OCI-LY7 (cell line): ENCODE measurements around the gene SLC30A1. TPM values are rescaled to one million over a fixed set of nuclear protein-coding genes. Genes with fewer than 3 reads are reported as not detected.
A peak's percentile ranks its signal among the peaks of the same experiment; 100 is the strongest.

Experiments used
- BruUV-seq: library from RNA; stranded (reverse); fragments of 400-500 nt; replicated peaks from 2 replicates; lab custom pipeline; 2021; lab: Mats Ljungman, UMichigan
- CTCF ChIA-PET: fragments of 300-600 bp; sonication (Branson Sonifier 250); formaldehyde crosslinking; loops from one replicate; lab custom pipeline; 2022; ENCODE audit warnings: antibody characterized with exemption; ENCODE audit not compliant: unreplicated experiment; lab: Charles Lee
- POLR2A ChIA-PET: fragments of 300-600 bp; sonication (Branson Sonifier 250); formaldehyde crosslinking; loops from one replicate; lab custom pipeline; 2022; ENCODE audit warnings: antibody characterized with exemption; lab: Charles Lee
- DNase-seq: peaks from one replicate; pipeline ENCODE4 v3.0.0-alpha.2; 2015; ENCODE audit warnings: low spot score
- H2AFZ ChIP-seq: fragments of 200-600 bp; sonication (generic), shearing (Covaris generic); 2 replicates; pipeline ENCODE4 v1.6.1; 2014; ENCODE audit warnings: mild to moderate bottlenecking, antibody characterized with exemption, low read length, moderate library complexity
- H3K27ac ChIP-seq: fragments of 200-600 bp; sonication (generic); 2 replicates; pipeline ENCODE4 v1.5.1; 2014; ENCODE audit warnings: mixed run types, low read depth, mild to moderate bottlenecking, moderate library complexity, low read length, inconsistent platforms; ENCODE audit not compliant: poor library complexity, severe bottlenecking
- H3K36me3 ChIP-seq: fragments of 200-600 bp; sonication (generic); 2 replicates; pipeline ENCODE4 v1.6.1; 2014; ENCODE audit warnings: mild to moderate bottlenecking, antibody characterized with exemption, low read length, moderate library complexity, mixed read lengths; ENCODE audit not compliant: insufficient read depth
- H3K4me1 ChIP-seq: fragments of 200-600 bp; sonication (generic); 2 replicates; pipeline ENCODE4 v1.5.1; 2014; ENCODE audit warnings: mild to moderate bottlenecking, low read length; ENCODE audit not compliant: insufficient read depth, poor library complexity, severe bottlenecking
- H3K4me2 ChIP-seq: fragments of 200-600 bp; sonication (generic); 2 replicates; pipeline ENCODE4 v1.6.1; 2014; ENCODE audit warnings: mild to moderate bottlenecking, low read length
- H3K4me3 ChIP-seq: fragments of 200-600 bp; sonication (generic); 2 replicates; pipeline ENCODE4 v1.5.1; 2014; ENCODE audit warnings: mild to moderate bottlenecking, low read depth, low read length; ENCODE audit not compliant: poor library complexity, severe bottlenecking
- H3K79me2 ChIP-seq: fragments of 200-600 bp; sonication (generic); 2 replicates; pipeline ENCODE4 v1.6.1; 2016; ENCODE audit warnings: low read depth, mild to moderate bottlenecking, low read length, moderate library complexity, mixed read lengths; ENCODE audit not compliant: insufficient read depth
- H3K9me2 ChIP-seq: fragments of 200-600 bp; sonication (generic); 2 replicates; pipeline ENCODE4 v1.6.1; 2016; ENCODE audit warnings: mild to moderate bottlenecking, low read length, mixed read lengths; ENCODE audit not compliant: insufficient read depth
- H3K9me3 ChIP-seq: fragments of 200-600 bp; sonication (generic); 2 replicates; pipeline ENCODE4 v1.6.1; 2014; ENCODE audit warnings: mild to moderate bottlenecking, mixed run types, low read length, mixed read lengths
- H4K20me1 ChIP-seq: fragments of 200-600 bp; sonication (generic); 2 replicates; pipeline ENCODE4 v1.6.1; 2014; ENCODE audit warnings: mild to moderate bottlenecking, antibody characterized with exemption, low read length, moderate library complexity, mixed read lengths; ENCODE audit not compliant: insufficient read depth
- CTCF ChIP-seq: fragments of 200-600 bp; sonication (generic); conservative IDR thresholded peaks from 2 replicates; pipeline ENCODE4 v1.5.1; 2014; ENCODE audit warnings: mild to moderate bottlenecking, antibody characterized with exemption, low read length, moderate library complexity, mixed read lengths
- EZH2phosphoT487 ChIP-seq: fragments of 200-600 bp; sonication (generic); IDR thresholded peaks from 2 replicates; pipeline ENCODE4 v1.6.1; 2018; ENCODE audit warnings: low read depth, borderline replicate concordance, mild to moderate bottlenecking, mixed run types, antibody characterized with exemption, low read length, moderate library complexity, mixed read lengths
- intact Hi-C: fragments of 100-400 bp; cut with micrococcal nuclease; formaldehyde crosslinking; loops from one replicate; pipeline ENCODE4 v1.10.0; 2022; ENCODE audit not compliant: unreplicated experiment
- total RNA-seq, 2 experiments: library from RNA; depleted of rRNA in 1 of 2; stranded (reverse); fragments of >200 nt in 1 of 2; shearing (Covaris generic) in 1 of 2; gene quantifications; 2 replicates each; pipeline ENCODE4 v1.2.3, GENCODE V29; 2014 to 2022

SLC30A1 gene
- total RNA-seq, 2 experiments from 2014 or later, result 6.1 to 7.9 TPM

- Histone ChIP-seq H3K79me2 (peaks cover 20% of the 10 kb centered on the region), H4K20me1 (peaks cover 9% of the 10 kb centered on the region), H3K4me1 (peaks cover 40% of the 10 kb centered on the region), H3K4me2 (peak overlapping the region; percentile 74), H3K27ac (peak overlapping the region; percentile 40), H3K4me3 (peak overlapping the region; percentile 83), H3K36me3 (peaks cover 8% of the 10 kb centered on the region), H3K9me3 (no peaks in the 10 kb centered on the region), H2AFZ (peak overlapping the region; percentile 3; the same call in 1 of the 2 replicates), H3K9me2 (no peaks in the 10 kb centered on the region)
- TF ChIP-seq CTCF (no peak), EZH2phosphoT487 (no peak)
- ChIA-PET POLR2A (interaction anchor here (0.6 to 1.9 kb wide), 5 partner anchors 9 to 480 kb away, joined by 3 to 5 read pairs (median 4); no protein-coding TSS in a partner anchor), CTCF (interaction anchor here (0.8 kb wide), 1 partner anchor 67 kb away, joined by 3 read pairs; no protein-coding TSS in a partner anchor)
- no TSS peak for BruUV-seq
- intact Hi-C loops, result no loop called here
- DNase-seq, result no peak
These were observed 1.3 kb upstream of the SLC30A1 start for GRCh38 chr1:211580303-211580687.

DNA sequence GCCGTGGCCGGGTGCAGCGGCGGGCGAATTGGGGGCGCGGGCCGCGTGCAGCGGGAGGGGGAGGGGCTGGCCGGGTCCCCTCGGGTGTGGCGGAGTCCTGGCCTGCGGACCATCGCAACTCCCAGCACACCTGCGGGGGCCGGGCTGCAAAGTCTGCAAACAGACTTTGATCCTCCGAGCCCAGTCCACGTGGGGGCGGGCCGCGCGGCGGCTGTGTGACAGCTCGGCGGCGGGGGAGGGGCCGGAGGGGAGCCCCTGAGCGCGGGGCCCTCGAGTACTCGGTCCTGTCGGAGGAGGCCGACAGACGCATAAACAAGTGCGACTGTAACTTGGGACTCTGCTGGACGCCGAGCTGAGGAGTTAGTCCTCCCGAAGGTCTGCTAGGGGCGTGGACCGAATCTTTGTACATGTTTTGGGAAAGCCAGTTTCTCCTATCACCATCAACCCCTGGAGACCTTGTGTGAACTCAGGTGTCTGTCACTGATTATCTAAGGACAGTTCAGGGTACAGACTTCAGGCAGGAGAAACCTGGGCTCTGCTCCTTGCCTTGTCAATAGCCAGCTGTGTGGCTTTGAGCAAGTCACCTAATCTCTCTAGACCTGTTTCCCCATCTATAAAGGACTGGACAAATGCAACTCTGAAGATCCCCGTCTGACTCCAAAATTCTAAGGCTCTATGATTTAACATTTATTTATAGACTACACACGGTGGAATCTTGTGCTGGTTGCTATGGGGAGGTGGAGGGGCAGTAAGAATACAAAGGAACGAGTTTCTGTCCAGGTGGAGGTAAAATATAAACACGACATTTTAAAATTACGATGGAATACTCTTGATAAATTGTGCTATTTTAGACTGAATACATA, 710 bp upstream of the SLC30A1 start:
- Histone ChIP-seq H3K4me1 (peaks cover 40% of the 10 kb centered on the region), H3K9me2 (no peaks in the 10 kb centered on the region), H3K9me3 (no peaks in the 10 kb centered on the region), H3K79me2 (peaks cover 20% of the 10 kb centered on the region), H3K4me2 (peak overlapping the region; percentile 74), H3K4me3 (peak overlapping the region; percentile 83), H2AFZ (peak overlapping the region; percentile 66; the same call in 1 of the 2 replicates), H3K27ac (peak overlapping the region; percentile 40), H4K20me1 (peaks cover 12% of the 10 kb centered on the region), H3K36me3 (peaks cover 15% of the 10 kb centered on the region)
- no peak for TF ChIP-seq CTCF
- TF ChIP-seq EZH2phosphoT487, result no peak
- intact Hi-C loops, result loop anchor here (1.0 to 10.0 kb wide), 8 partner anchors 65 to 1752 kb away; partner anchors contain the start of genes DTL, INTS7, NEK2 and RCOR3
- BruUV-seq, result no TSS peak
- ChIA-PET POLR2A (interaction anchor here (0.6 to 1.9 kb wide), 6 partner anchors 9 to 101 kb away, joined by 3 to 6 read pairs (median 4); no protein-coding TSS in a partner anchor), CTCF (interaction anchor here (0.6 to 0.8 kb wide), 3 partner anchors 27 to 1405 kb away, joined by 3 to 4 read pairs (median 3); no protein-coding TSS in a partner anchor)
- DNase-seq, result peak; percentile 85
